22Rv1 (cell line): Measurements from ENCODE around the gene SRMS.
A peak's percentile ranks its signal among the peaks of the same experiment; 100 is the strongest.

Source experiments
- H3K27ac ChIP-seq: fragments of 450-650 bp; 2 replicates; pipeline ENCODE4 v1.5.1; 2017
- ZFX ChIP-seq: fragments of 450-650 bp; IDR thresholded peaks from 2 replicates; pipeline ENCODE4 v1.6.1; 2017; ENCODE audit warnings: antibody characterized with exemption, borderline replicate concordance
- TF ChIP-seq, protein P1 (sequence below): fragments of 450-650 bp; IDR thresholded peaks from 2 replicates; pipeline ENCODE4 v1.5.1; 2017; ENCODE audit warnings: mild to moderate bottlenecking

The SRMS gene

GRCh38 chr20:63496596-63497120 is 50.9 kb downstream of the SRMS start:
- TF ChIP-seq, protein P1, sequence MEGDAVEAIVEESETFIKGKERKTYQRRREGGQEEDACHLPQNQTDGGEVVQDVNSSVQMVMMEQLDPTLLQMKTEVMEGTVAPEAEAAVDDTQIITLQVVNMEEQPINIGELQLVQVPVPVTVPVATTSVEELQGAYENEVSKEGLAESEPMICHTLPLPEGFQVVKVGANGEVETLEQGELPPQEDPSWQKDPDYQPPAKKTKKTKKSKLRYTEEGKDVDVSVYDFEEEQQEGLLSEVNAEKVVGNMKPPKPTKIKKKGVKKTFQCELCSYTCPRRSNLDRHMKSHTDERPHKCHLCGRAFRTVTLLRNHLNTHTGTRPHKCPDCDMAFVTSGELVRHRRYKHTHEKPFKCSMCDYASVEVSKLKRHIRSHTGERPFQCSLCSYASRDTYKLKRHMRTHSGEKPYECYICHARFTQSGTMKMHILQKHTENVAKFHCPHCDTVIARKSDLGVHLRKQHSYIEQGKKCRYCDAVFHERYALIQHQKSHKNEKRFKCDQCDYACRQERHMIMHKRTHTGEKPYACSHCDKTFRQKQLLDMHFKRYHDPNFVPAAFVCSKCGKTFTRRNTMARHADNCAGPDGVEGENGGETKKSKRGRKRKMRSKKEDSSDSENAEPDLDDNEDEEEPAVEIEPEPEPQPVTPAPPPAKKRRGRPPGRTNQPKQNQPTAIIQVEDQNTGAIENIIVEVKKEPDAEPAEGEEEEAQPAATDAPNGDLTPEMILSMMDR: no peak
- no peak for TF ChIP-seq ZFX

GRCh38 chr20:63495741-63496595 is 51.6 kb downstream of the SRMS start:
- TF ChIP-seq, protein P1: peak; percentile 96
- no peak for TF ChIP-seq ZFX
- peak overlapping the region; percentile 71 for H3K27ac ChIP-seq

More at GRCh38 chr20:63496596-63497120, 50.9 kb downstream of the SRMS start:
- peak overlapping the region; percentile 71 for H3K27ac ChIP-seq

DNA sequence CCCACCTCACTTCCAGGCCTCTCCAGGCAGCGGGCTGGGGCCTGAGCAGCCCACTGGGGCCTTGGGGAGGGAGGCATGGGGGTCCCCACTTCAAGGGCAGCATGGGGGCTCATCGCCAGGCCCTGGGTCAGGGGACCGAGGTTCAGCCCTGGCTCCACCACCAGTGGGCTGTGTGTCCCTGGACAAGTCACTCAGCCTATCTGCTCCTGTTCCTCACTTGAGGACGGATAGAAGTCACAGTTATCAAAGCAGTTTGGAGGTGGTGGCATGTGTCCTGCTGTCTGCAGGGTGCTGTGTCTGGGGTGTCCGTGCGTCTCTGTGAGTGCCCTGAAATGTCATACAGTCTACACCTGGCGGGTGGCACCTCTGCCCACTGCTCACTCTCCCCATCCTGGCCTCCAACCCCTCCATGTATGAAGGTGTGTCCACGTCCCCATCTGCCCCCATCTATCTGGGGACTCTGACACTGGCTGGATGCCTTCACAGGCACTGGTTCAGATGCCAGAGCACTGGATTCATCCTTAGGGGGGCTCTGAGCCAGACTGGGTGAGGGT is 52.3 kb downstream of the SRMS start:
- no peak overlapping the region for H3K27ac ChIP-seq
- no peak for TF ChIP-seq ZFX
- TF ChIP-seq, protein P1: no peak

DNA sequence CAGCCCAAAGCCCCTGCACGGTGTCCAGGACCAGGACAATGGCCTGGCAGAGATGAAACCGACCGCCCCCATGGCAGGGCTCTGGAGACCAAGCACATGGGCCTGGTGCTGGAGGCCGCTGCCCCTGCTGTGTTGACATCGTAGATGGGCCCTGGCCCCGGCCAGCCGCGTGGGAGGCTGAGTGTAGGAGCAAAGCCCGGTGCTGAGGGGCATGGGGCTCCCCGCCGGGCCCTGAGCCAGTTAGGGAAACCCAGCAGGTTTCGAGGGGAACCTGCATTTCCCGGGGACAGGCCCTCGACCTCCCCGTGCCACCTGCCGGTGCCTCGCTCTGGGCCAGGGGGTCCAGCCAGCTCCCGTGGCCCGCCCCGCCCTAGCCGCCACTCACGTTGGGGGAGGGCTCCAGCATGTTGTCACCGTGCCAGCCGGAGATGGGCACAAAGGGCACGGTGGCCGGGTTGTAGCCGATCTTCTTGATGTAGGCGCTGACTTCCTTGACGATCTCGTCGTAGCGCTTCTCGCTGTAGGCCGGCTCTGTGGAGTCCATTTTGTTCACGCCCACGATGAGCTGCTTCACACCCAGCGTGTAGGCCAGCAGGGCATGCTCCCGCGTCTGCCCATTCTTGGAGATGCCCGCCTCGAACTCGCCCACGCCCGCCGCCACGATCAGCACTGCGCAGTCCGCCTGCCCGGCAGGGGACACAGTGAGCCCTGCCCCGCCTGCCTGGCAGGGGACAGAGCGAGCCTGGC is 53.0 kb downstream of the SRMS start:
- H3K27ac ChIP-seq: no peak overlapping the region
- TF ChIP-seq ZFX: no peak
- TF ChIP-seq, protein P1: no peak

GRCh38 chr20:63494084-63494419 is 53.5 kb downstream of the SRMS start:
- no peak overlapping the region for H3K27ac ChIP-seq
- no peak for TF ChIP-seq ZFX
- TF ChIP-seq, protein P1: no peak

DNA sequence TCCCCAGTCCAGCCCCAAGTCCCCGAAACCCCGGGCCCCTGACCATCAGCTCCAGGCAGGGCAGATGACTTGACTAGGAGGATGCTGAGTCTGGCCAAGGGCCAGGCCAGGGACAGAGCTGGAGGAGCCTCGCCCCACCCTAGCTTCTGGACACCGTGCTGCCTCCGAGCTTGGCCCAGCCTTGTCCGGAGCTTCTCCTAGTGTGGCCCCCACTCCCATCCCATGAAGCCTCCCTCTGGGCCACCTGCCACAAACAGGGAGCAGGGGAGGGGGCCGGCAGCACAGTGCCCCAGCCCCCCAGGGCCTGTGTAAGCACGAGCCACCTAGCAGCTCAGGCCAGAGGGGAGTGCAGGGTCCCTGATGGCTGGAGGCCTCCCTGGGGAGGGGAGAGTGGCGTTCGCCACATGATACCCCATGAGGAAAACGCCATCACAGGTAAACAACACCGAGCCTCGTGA is 54.0 kb downstream of the SRMS start:
- TF ChIP-seq, protein P1: no peak
- TF ChIP-seq ZFX: no peak
- H3K27ac ChIP-seq: no peak overlapping the region
